ENCODE measurements around the gene TSPAN15.

TSPAN15 gene

GRCh38 chr10:69457771-69458237 lies 6.5 kb downstream of the TSPAN15 start:
- 92% methylated on average over 5 of the region's 5 CpGs for WGBS, 2 experiments
- Histone ChIP-seq H3K4me3 (ENCODE audit: insufficient read depth, low read depth, low read length) (no peak overlapping the region), H3K9me3 (ENCODE audit: control insufficient read depth, low read length) (no peaks in the 10 kb centered on the region), H3K27ac (ENCODE audit: insufficient read depth, low read depth, low read length, poor library complexity, severe bottlenecking) (no peak overlapping the region), H3K27me3 (ENCODE audit: control insufficient read depth, insufficient read depth, low read length, poor library complexity, severe bottlenecking) (peaks cover 5% of the 10 kb centered on the region), H3K36me3 (ENCODE audit: control insufficient read depth, insufficient read depth, low read length) (no peaks in the 10 kb centered on the region), H3K4me1 (ENCODE audit: control insufficient read depth, insufficient read depth, low read length) (peaks cover 6% of the 10 kb centered on the region)

GRCh38 chr10:69458430-69459100 lies 7.3 kb downstream of the TSPAN15 start:
- peaks cover 6% of the 10 kb centered on the region for H3K4me1 ChIP-seq (ENCODE audit: control insufficient read depth, insufficient read depth, low read length)
- no peaks in the 10 kb centered on the region for H3K9me3 ChIP-seq (ENCODE audit: control insufficient read depth, low read length)
- no peak overlapping the region for H3K4me3 ChIP-seq (ENCODE audit: insufficient read depth, low read depth, low read length)
- no peak overlapping the region for H3K27ac ChIP-seq (ENCODE audit: insufficient read depth, low read depth, low read length, poor library complexity, severe bottlenecking)
- 85 to 87% methylated on average over 10 of the region's 10 CpGs for WGBS, 2 experiments
- H3K27me3 ChIP-seq (ENCODE audit: control insufficient read depth, insufficient read depth, low read length, poor library complexity, severe bottlenecking), result no peaks in the 10 kb centered on the region
- no peaks in the 10 kb centered on the region for H3K36me3 ChIP-seq (ENCODE audit: control insufficient read depth, insufficient read depth, low read length)

- H3K27me3 ChIP-seq (ENCODE audit: control insufficient read depth, insufficient read depth, low read length, poor library complexity, severe bottlenecking), result no peaks in the 10 kb centered on the region
- H3K4me3 ChIP-seq (ENCODE audit: insufficient read depth, low read depth, low read length), result no peak overlapping the region
- no peaks in the 10 kb centered on the region for H3K36me3 ChIP-seq (ENCODE audit: control insufficient read depth, insufficient read depth, low read length)
- H3K9me3 ChIP-seq (ENCODE audit: control insufficient read depth, low read length), result no peaks in the 10 kb centered on the region
- no peak overlapping the region for H3K27ac ChIP-seq (ENCODE audit: insufficient read depth, low read depth, low read length, poor library complexity, severe bottlenecking)
- WGBS, 2 experiments, result 69 to 71% methylated on average over 8 of the region's 8 CpGs
- peaks cover 6% of the 10 kb centered on the region for H3K4me1 ChIP-seq (ENCODE audit: control insufficient read depth, insufficient read depth, low read length)
These were observed 8.0 kb downstream of the TSPAN15 start for GRCh38 chr10:69459101-69459790.

GRCh38 chr10:69459893-69460575 lies 8.8 kb downstream of the TSPAN15 start:
- H3K4me3 ChIP-seq (ENCODE audit: insufficient read depth, low read depth, low read length), result no peak overlapping the region
- no peak overlapping the region for H3K27ac ChIP-seq (ENCODE audit: insufficient read depth, low read depth, low read length, poor library complexity, severe bottlenecking)

GRCh38 chr10:69460576-69461242 lies 9.4 kb downstream of the TSPAN15 start:
- no peaks in the 10 kb centered on the region for H3K9me3 ChIP-seq (ENCODE audit: control insufficient read depth, low read length)
- H3K36me3 ChIP-seq (ENCODE audit: control insufficient read depth, insufficient read depth, low read length), result no peaks in the 10 kb centered on the region
- H3K4me3 ChIP-seq (ENCODE audit: insufficient read depth, low read depth, low read length), result no peak overlapping the region
- 91 to 94% methylated on average over 9 of the region's 9 CpGs for WGBS, 2 experiments
- peaks cover 6% of the 10 kb centered on the region for H3K4me1 ChIP-seq (ENCODE audit: control insufficient read depth, insufficient read depth, low read length)
- no peak overlapping the region for H3K27ac ChIP-seq (ENCODE audit: insufficient read depth, low read depth, low read length, poor library complexity, severe bottlenecking)
- no peaks in the 10 kb centered on the region for H3K27me3 ChIP-seq (ENCODE audit: control insufficient read depth, insufficient read depth, low read length, poor library complexity, severe bottlenecking)

More at GRCh38 chr10:69459893-69460575, 8.8 kb downstream of the TSPAN15 start:
- H3K9me3 ChIP-seq (ENCODE audit: control insufficient read depth, low read length), result no peaks in the 10 kb centered on the region
- peaks cover 6% of the 10 kb centered on the region for H3K4me1 ChIP-seq (ENCODE audit: control insufficient read depth, insufficient read depth, low read length)
- no peaks in the 10 kb centered on the region for H3K27me3 ChIP-seq (ENCODE audit: control insufficient read depth, insufficient read depth, low read length, poor library complexity, severe bottlenecking)
- no peaks in the 10 kb centered on the region for H3K36me3 ChIP-seq (ENCODE audit: control insufficient read depth, insufficient read depth, low read length)
- WGBS, 2 experiments, result 91 to 95% methylated on average over 12 of the region's 12 CpGs

- H3K4me3 ChIP-seq (ENCODE audit: insufficient read depth, low read depth, low read length), result no peak overlapping the region
These were observed 10.2 kb downstream of the TSPAN15 start for GRCh38 chr10:69461243-69462025.

GRCh38 chr10:69463886-69464285 lies 12.6 kb downstream of the TSPAN15 start:
- Histone ChIP-seq H3K36me3 (ENCODE audit: control insufficient read depth, insufficient read depth, low read length) (no peaks in the 10 kb centered on the region), H3K27me3 (ENCODE audit: control insufficient read depth, insufficient read depth, low read length, poor library complexity, severe bottlenecking) (no peaks in the 10 kb centered on the region), H3K9me3 (ENCODE audit: control insufficient read depth, low read length) (no peaks in the 10 kb centered on the region), H3K4me1 (ENCODE audit: control insufficient read depth, insufficient read depth, low read length) (peaks cover 6% of the 10 kb centered on the region), H3K4me3 (ENCODE audit: insufficient read depth, low read depth, low read length) (no peak overlapping the region), H3K27ac (ENCODE audit: insufficient read depth, low read depth, low read length, poor library complexity, severe bottlenecking) (no peak overlapping the region)
- 93 to 94% methylated on average over 6 of the region's 6 CpGs for WGBS, 2 experiments

More at GRCh38 chr10:69461243-69462025, 10.2 kb downstream of the TSPAN15 start:
- H3K9me3 ChIP-seq (ENCODE audit: control insufficient read depth, low read length), result no peaks in the 10 kb centered on the region
- H3K27me3 ChIP-seq (ENCODE audit: control insufficient read depth, insufficient read depth, low read length, poor library complexity, severe bottlenecking), result no peaks in the 10 kb centered on the region
- no peak overlapping the region for H3K27ac ChIP-seq (ENCODE audit: insufficient read depth, low read depth, low read length, poor library complexity, severe bottlenecking)
- H3K36me3 ChIP-seq (ENCODE audit: control insufficient read depth, insufficient read depth, low read length), result no peaks in the 10 kb centered on the region
- 93 to 94% methylated on average over 5 of the region's 5 CpGs for WGBS, 2 experiments
- H3K4me1 ChIP-seq (ENCODE audit: control insufficient read depth, insufficient read depth, low read length), result peaks cover 6% of the 10 kb centered on the region

- Histone ChIP-seq H3K36me3 (ENCODE audit: control insufficient read depth, insufficient read depth, low read length) (no peaks in the 10 kb centered on the region), H3K27me3 (ENCODE audit: control insufficient read depth, insufficient read depth, low read length, poor library complexity, severe bottlenecking) (no peaks in the 10 kb centered on the region), H3K9me3 (ENCODE audit: control insufficient read depth, low read length) (no peaks in the 10 kb centered on the region), H3K4me1 (ENCODE audit: control insufficient read depth, insufficient read depth, low read length) (peaks cover 6% of the 10 kb centered on the region), H3K4me3 (ENCODE audit: insufficient read depth, low read depth, low read length) (no peak overlapping the region), H3K27ac (ENCODE audit: insufficient read depth, low read depth, low read length, poor library complexity, severe bottlenecking) (no peak overlapping the region)
- 89 to 90% methylated on average over 7 of the region's 7 CpGs for WGBS, 2 experiments
These were observed 13.1 kb downstream of the TSPAN15 start for GRCh38 chr10:69464401-69464800.

- peaks cover 6% of the 10 kb centered on the region for H3K4me1 ChIP-seq (ENCODE audit: control insufficient read depth, insufficient read depth, low read length)
- H3K4me3 ChIP-seq (ENCODE audit: insufficient read depth, low read depth, low read length), result no peak overlapping the region
- no peaks in the 10 kb centered on the region for H3K36me3 ChIP-seq (ENCODE audit: control insufficient read depth, insufficient read depth, low read length)
- no peaks in the 10 kb centered on the region for H3K27me3 ChIP-seq (ENCODE audit: control insufficient read depth, insufficient read depth, low read length, poor library complexity, severe bottlenecking)
- no peak overlapping the region for H3K27ac ChIP-seq (ENCODE audit: insufficient read depth, low read depth, low read length, poor library complexity, severe bottlenecking)
- WGBS, 2 experiments, result 88 to 90% methylated on average over 2 of the region's 2 CpGs
- H3K9me3 ChIP-seq (ENCODE audit: control insufficient read depth, low read length), result no peaks in the 10 kb centered on the region
These were observed 13.6 kb downstream of the TSPAN15 start for GRCh38 chr10:69464801-69465401.
